IPS-18c (cell line): Measurements from ENCODE around the gene ZNF787.
"Not testable (repeated sequence)": the region's sequence is repeated elsewhere in the genome, so short reads cannot be mapped to it uniquely, and the experiment has no call there.

Experiments
- H3K4me3 ChIP-seq: 2 replicates; pipeline ENCODE4 v1.7.0; 2013; ENCODE audit warnings: low read depth, mild to moderate bottlenecking, low read length, moderate library complexity; ENCODE audit not compliant: insufficient read depth
- H3K9me3 ChIP-seq: one replicate; pipeline ENCODE4 v1.6.1; 2013; ENCODE audit warnings: mild to moderate bottlenecking, low read length, moderate library complexity; ENCODE audit not compliant: control insufficient read depth, insufficient read depth

Gene ZNF787

GRCh38 chr19:56114051-56114777, 6.9 kb downstream of the ZNF787 start:
- Histone ChIP-seq H3K9me3 (no peaks in the 10 kb centered on the region), H3K4me3 (no peak overlapping the region)

- H3K4me3 ChIP-seq, result peak overlapping the region; percentile 3
- H3K9me3 ChIP-seq, result no peaks in the 10 kb centered on the region
These were observed 7.9 kb downstream of the ZNF787 start for GRCh38 chr19:56113074-56113632.

DNA sequence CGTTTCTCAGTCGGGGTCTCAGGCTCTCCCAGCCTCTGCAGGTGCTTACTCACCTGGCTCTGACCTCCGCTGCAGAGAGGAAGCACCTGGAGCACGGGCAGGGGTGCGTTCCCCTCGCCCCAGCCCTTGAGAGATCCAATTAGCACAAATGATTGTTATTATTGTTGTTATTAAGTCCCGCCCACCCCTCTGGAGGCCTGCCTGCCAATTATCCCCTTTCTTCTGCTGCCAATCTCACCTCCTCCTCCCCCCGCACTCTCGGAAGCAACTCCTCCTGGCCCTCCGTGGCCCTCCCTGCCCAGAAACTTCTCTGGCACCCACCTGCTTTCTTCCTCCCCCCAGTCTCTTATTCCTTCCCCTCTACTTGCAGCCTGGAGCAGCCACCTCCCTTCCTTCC, 8.8 kb downstream of the ZNF787 start:
- H3K9me3 ChIP-seq, result no peaks in the 10 kb centered on the region
- no peak overlapping the region for H3K4me3 ChIP-seq

- H3K9me3 ChIP-seq, result no peaks in the 10 kb centered on the region
- H3K4me3 ChIP-seq, result no peak overlapping the region
These were observed 9.3 kb downstream of the ZNF787 start for GRCh38 chr19:56111601-56112312.

- no peaks in the 10 kb centered on the region for H3K9me3 ChIP-seq
- H3K4me3 ChIP-seq, result no peak overlapping the region
These were observed 10.3 kb downstream of the ZNF787 start for GRCh38 chr19:56110515-56111448.

GRCh38 chr19:56109226-56109625, 11.9 kb downstream of the ZNF787 start:
- Histone ChIP-seq H3K4me3 (no peak overlapping the region), H3K9me3 (no peaks in the 10 kb centered on the region)

- H3K9me3 ChIP-seq, result no peaks in the 10 kb centered on the region
- H3K4me3 ChIP-seq, result no peak overlapping the region
These were observed 12.5 kb downstream of the ZNF787 start for GRCh38 chr19:56108447-56109195.

DNA sequence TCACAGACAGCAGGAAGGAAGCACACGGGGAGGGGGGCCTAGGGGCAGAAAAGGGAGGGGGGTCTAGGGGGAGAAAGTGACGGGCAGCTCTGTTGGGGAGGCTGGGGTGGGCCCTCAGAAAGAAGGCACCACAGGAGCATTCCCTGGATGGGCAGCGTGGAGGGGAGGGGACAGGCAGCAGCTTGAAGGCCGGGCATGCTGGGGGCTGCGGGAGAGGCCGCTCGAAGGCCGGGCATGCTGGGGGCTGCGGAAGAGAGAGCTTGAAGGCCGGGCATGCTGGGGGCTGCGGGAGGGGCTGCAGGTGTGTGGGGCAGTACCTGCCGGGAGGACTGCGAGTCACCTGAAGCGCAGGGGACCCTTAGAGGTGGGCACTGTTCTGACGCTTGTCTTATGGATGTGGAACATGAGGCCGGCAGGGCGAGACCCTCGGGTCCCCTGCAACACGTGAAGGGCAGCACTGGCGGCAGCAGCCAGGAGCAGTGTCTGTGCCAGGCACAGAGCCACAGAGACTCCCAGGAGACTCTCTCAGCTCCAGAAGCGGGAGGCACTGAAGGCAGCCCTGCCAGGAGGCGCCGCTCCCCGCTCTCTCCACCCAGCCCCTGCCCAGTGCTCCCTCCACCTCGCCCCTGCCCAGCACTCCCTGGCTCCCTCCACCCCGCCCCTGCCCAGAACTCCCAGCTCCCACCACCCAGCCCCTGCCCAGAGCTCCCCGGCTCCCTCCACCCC, 13.3 kb downstream of the ZNF787 start:
- no peak overlapping the region for H3K4me3 ChIP-seq
- H3K9me3 ChIP-seq, result no peaks in the 10 kb centered on the region

- Histone ChIP-seq H3K9me3 (no peaks in the 10 kb centered on the region), H3K4me3 (no peak overlapping the region)
These were observed 14.1 kb downstream of the ZNF787 start for GRCh38 chr19:56106993-56107392.

DNA sequence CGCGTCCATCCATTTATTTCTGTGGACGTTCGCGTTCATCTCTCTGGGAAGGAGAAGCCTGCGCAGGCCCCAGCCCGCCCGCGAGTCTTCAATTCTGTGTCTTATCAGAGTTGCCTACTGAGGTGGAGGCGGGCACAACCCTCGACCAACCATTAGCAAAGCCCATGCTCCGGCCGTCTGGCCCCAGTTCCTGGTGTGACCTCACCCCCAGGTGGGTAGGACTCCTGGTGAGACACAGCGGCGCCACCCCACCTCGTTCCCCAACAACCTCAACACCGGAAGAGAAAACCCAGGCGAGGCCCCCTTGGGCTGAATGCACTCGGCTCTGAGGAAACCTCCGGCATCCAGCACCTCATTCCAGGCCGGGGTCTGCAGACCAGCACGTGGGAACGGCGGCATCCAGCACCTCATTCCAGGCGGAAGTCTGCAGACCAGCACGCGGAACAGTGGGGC, 14.7 kb downstream of the ZNF787 start:
- Histone ChIP-seq H3K4me3 (no peak overlapping the region), H3K9me3 (no peaks in the 10 kb centered on the region)

DNA sequence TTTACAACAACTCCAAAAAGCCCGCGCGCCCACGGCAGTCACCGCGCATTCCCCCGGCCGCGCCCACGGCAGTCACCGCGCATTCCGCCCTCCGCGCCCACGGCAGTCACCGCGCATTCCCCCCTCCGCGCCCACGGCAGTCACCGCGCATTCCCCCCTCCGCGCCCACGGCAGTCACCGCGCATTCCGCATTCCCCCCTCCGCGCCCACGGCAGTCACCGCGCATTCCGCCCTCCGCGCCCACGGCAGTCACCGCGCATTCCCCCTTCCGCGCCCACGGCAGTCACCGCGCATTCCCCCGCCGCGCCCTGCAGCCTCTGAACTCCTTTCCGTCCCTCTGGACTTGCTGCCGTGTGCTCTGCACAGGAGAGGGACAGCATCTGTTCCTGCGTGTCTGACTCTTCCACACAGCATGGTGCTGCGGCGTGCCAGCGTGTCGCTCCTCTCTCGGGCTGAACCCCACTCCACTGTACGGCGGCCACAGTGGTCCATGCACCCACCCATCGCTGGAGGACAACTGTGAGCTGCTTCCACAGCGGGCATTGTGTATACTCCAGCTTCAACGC, 15.2 kb downstream of the ZNF787 start:
- not testable (repeated sequence) for H3K4me3 ChIP-seq, H3K9me3 ChIP-seq

- H3K9me3 ChIP-seq, result no peaks in the 10 kb centered on the region
- H3K4me3 ChIP-seq, result no peak overlapping the region
These were observed 15.9 kb downstream of the ZNF787 start for GRCh38 chr19:56105090-56105701.

GRCh38 chr19:56104423-56104822, 16.7 kb downstream of the ZNF787 start:
- H3K9me3 ChIP-seq, result no peaks in the 10 kb centered on the region
- no peak overlapping the region for H3K4me3 ChIP-seq

DNA sequence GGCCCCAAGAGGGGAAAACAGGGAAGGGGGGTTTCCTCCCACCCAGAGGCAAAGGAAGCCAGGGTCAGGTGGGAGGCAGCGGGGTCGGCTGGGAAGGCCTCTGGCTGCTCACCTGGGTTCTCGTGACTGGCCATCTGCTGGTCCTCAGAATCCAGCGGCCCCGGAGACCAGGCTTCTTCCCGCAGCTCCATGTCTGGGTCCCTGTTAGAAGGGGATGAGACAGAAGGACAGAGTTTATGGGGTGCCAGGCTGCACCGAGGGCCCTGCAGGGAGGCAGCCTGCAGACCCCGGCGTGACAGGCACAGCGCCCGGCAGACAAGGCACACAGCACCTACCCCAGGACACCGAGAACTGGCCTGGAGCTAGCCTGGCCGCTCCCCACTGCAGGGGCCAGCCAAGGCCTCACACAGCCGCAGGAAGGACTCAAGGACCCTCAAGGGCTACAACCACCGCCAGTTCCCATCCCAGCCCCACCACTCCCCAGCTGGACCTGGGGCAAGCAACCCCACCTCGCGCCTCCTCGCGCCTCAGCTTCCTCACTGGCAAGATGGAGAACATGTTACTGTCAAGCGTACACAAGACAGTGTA, 18.0 kb downstream of the ZNF787 start:
- no peaks in the 10 kb centered on the region for H3K9me3 ChIP-seq
- no peak overlapping the region for H3K4me3 ChIP-seq
